Measurements from ENCODE around the gene SRMS. TPM values are rescaled to one million over a fixed set of nuclear protein-coding genes. Genes with fewer than 3 reads are reported as not detected.

SRMS gene
- total RNA-seq, 4 donors from 2014 or later, result not detected

DNA sequence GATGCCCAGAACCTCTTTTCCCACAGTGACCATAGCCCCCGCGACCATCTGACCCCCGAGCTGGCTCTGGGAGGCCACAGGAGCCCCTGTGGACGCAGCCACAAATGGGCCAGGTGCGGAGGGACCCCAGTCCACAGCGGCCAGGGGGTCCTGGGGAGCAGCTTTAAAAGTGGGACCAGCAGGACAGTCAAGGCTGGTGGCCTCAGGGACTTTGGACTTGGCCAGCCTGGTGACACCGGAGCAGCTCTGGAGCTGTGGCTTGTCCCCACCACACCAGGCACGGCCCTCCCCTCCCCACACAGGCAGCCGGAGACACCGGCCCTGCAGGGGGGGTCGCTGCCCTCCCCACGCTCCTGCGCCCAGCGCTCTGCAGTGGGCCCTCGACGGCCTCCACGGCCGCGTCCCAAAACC is 9.9 kb upstream of the SRMS start:
- TF ChIP-seq EP300 (IDR thresholded peaks at IDR 0.05) (no peak), CTCF (IDR thresholded peaks at IDR 0.05) (no peak), POLR2A (IDR thresholded peaks at IDR 0.05) (no peak)
- WGBS, 2 donors, result 85 to 86% methylated on average over 17 to 19 of the region's 19 CpGs
- H3K4me3 ChIP-seq, result no peak overlapping the region
- no peak overlapping the region for H3K27ac ChIP-seq
- no peak for DNase-seq (ENCODE audit: low spot score in 2 of 2)
- peaks cover 0 to 19% (median 12%) of the 10 kb centered on the region in 4 donors for H3K4me1 ChIP-seq
- peaks cover 1 to 49% (median 4%) of the 10 kb centered on the region in 3 donors for H3K36me3 ChIP-seq
- no peaks in the 10 kb centered on the region for H3K27me3 ChIP-seq
- no peaks in the 10 kb centered on the region for H3K9me3 ChIP-seq

DNA sequence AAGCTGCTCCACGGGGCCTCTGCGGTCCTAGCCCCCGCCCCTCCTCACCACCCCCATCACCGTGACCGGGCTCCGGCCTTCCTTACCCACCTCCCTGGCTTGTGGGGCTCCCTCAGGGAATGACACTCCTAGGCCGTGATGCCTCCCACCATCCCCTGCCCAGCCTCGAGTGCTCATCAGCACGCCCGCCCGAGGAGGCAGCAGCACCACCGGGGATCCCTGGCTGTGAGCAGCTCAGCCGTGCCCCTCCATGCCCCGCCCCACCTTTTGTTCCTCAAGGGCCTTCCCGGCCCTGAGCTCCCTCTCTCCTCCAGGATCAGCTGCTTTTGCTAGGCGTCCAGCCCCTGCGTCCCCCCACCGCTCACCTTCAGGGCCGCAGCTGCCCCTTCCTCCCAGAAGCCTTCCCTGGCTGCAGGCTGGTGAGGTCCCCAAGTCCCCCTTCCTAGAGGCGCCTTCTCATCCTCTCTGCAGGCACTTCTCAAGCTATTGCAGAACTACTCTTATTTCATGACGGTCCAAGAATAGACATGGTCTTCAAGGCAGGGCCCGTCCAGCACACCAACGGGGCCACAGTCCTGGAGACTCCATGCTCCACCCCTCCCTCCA is 9.4 kb upstream of the SRMS start:
- Histone ChIP-seq H3K4me3 (no peak overlapping the region), H3K27ac (no peak overlapping the region), H3K4me1 (peaks cover 0 to 23% (median 13%) of the 10 kb centered on the region in 4 donors), H3K36me3 (peaks cover 0 to 44% (median 4%) of the 10 kb centered on the region in 3 donors), H3K27me3 (no peaks in the 10 kb centered on the region), H3K9me3 (no peaks in the 10 kb centered on the region)
- 57 to 66% methylated on average over 21 to 23 of the region's 23 CpGs for WGBS, 2 donors
- DNase-seq (ENCODE audit: low spot score in 2 of 2), result no peak
- no peak for TF ChIP-seq EP300 (IDR thresholded peaks at IDR 0.05)
- TF ChIP-seq POLR2A (IDR thresholded peaks at IDR 0.05), result no peak

- Histone ChIP-seq H3K27ac (no peak overlapping the region), H3K4me1 (peaks cover 0 to 23% (median 13%) of the 10 kb centered on the region in 4 donors), H3K9me3 (no peaks in the 10 kb centered on the region), H3K36me3 (peaks cover 0 to 32% (median 4%) of the 10 kb centered on the region in 3 donors), H3K4me3 (no peak overlapping the region), H3K27me3 (no peaks in the 10 kb centered on the region)
- no peak for DNase-seq (ENCODE audit: low spot score in 2 of 2)
- TF ChIP-seq EP300 (IDR thresholded peaks at IDR 0.05), result no peak
- no peak for TF ChIP-seq CTCF (IDR thresholded peaks at IDR 0.05)
- no peak for TF ChIP-seq POLR2A (IDR thresholded peaks at IDR 0.05)
- WGBS, 2 donors, result 92 to 95% methylated on average over 33 to 35 of the region's 45 CpGs
These were observed 8.3 kb upstream of the SRMS start for GRCh38 chr20:63555661-63556381.

DNA sequence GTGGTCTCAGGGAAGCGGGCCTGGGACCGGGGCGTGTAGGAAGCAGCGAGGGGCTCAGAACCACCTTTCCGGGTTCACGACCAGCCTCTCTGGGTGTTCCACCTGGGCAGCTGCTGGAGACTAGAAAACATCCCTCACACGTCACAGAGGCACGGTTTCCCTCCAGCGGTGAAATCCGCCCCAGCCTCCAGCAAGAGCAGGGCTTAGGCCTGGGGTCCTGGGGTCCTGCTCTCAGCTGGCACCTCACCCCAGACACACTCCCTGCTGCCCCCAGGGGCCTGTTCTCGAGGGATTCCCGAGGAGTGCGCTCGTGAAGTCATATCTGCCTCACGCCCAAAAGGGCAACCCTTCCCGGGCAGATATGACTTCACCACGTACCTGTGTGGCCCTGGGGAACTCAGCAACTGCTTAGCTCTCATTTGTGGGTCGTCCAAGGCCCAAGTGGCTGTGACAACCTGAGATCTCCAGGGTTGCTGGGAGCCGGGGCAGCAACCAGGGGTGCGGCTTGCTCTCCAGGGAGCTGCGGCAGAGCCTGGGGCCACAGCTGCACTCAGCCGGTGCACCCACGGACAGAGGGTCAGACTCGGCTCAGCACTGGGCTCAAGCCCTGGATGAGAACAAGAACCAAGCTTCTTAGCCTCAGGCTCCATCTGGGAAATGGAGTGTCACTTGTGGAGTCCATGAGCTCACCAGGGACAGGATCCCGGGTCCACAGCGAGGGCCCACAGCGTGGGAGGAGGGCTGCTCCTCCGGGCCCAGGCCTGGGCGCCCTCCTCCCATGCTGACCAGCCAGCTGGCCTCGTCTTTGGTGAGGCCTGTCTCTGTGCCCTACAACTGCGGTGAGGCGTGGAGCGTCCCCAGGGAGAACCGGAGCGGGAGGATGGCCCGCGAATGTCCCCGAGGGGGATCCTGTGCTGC is 7.1 kb upstream of the SRMS start:
- 74 to 75% methylated on average over 20 to 21 of the region's 38 CpGs for WGBS, 2 donors
- peak overlapping the region; percentile 25 to 68 (median 55) for H3K4me3 ChIP-seq

DNA sequence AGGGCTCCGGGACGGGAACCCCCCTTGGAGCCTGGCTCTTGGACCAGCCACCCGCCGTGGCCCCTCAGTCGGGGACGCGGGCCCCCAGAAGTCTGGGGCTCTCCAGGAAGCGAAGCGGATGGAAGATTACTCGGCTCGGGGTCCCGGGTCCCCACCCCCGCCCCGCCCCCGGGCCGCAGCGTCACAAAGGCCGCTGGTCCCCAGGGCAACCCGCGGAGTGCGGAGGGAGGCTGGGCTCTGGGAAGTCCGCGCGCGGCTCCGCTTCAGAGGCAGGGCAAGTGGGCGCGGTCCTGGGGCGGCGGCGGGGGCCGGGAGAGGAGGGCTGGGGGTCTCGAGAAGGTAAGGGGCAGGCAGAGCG is 6.4 kb upstream of the SRMS start, which contains the start of gene FNDC11:
FNDC11 (plus strand) TSS at position 227 of the 358 bp plus-strand sequence. CDS start 1,505 bp downstream, outside the sequence.
- Histone ChIP-seq H3K9me3 (no peaks in the 10 kb centered on the region), H3K4me3 (peak within 1 kb of the TSS; percentile 25 to 68 (median 55)), H3K27ac (peak within 1 kb of the TSS in 2 of 4 donors; percentile 50 to 58), H3K27me3 (peaks cover 0 to 18% of the 10 kb centered on the region in 2 donors), H3K36me3 (peaks cover 0 to 16% (median 0%) of the 10 kb centered on the region in 3 donors), H3K4me1 (peaks cover 0 to 23% (median 13%) of the 10 kb centered on the region in 4 donors)
- 0 to 1% methylated on average over 9 to 18 of the region's 34 CpGs for WGBS, 2 donors
- no peak for DNase-seq (ENCODE audit: low spot score in 2 of 2)
- TF ChIP-seq CTCF (IDR thresholded peaks at IDR 0.05) (no peak), EP300 (IDR thresholded peaks at IDR 0.05) (no peak), POLR2A (IDR thresholded peaks at IDR 0.05) (no peak)

More for the DNA sequence above, 7.1 kb upstream of the SRMS start:
- Histone ChIP-seq H3K9me3 (no peaks in the 10 kb centered on the region), H3K27me3 (peaks cover 0 to 12% of the 10 kb centered on the region in 2 donors), H3K4me1 (peaks cover 0 to 23% (median 13%) of the 10 kb centered on the region in 4 donors), H3K27ac (peak overlapping the region in 2 of 4 donors; percentile 50 to 58), H3K36me3 (peaks cover 0 to 20% (median 0%) of the 10 kb centered on the region in 3 donors)
- no peak for TF ChIP-seq POLR2A (IDR thresholded peaks at IDR 0.05)
- TF ChIP-seq EP300 (IDR thresholded peaks at IDR 0.05), result no peak
- DNase-seq (ENCODE audit: low spot score in 2 of 2), result no peak
